MCF 10A (cell line): ENCODE results near the gene IL20RB. TPM values are rescaled to one million over a fixed set of nuclear protein-coding genes. Genes with fewer than 3 reads are reported as not detected.
A peak's percentile ranks its signal among the peaks of the same experiment; 100 is the strongest.
"Not testable (repeated sequence)": the region's sequence is repeated elsewhere in the genome, so short reads cannot be mapped to it uniquely, and the experiment has no call there.

Experiments
- BruUV-seq: library from RNA; stranded (reverse); fragments of 400-500 nt; replicated peaks from 2 replicates; lab custom pipeline; 2021; lab: Mats Ljungman, UMichigan
- CTCF ChIA-PET: fragments of 300-600 bp; sonication (Branson Sonifier 250); formaldehyde crosslinking; extraction: SDS; loops from one replicate; lab custom pipeline; 2021; ENCODE audit warnings: antibody characterized with exemption, inconsistent platforms; lab: Yijun Ruan, JAX
- POLR2A ChIA-PET: fragments of 300-600, 350-650 bp; sonication (Branson Sonifier 250); formaldehyde crosslinking; extraction: SDS; loops from one replicate; lab custom pipeline; 2020; ENCODE audit warnings: antibody characterized with exemption, inconsistent platforms; lab: Yijun Ruan, JAX
- DNase-seq: peaks from one replicate; pipeline ENCODE4 v3.0.0-alpha.2; 2018; ENCODE audit not compliant: unreplicated experiment
- H3K27ac Mint-ChIP-seq: one replicate; pipeline ENCODE4 v1.8.0; 2022; ENCODE audit warnings: mild to moderate bottlenecking, low read depth, mixed read lengths; ENCODE audit not compliant: unreplicated experiment
- H3K27me3 Mint-ChIP-seq: one replicate; pipeline ENCODE4 v1.8.0; 2022; ENCODE audit warnings: mixed read lengths; ENCODE audit not compliant: insufficient read depth, unreplicated experiment
- H3K36me3 Mint-ChIP-seq: one replicate; pipeline ENCODE4 v1.8.0; 2022; ENCODE audit warnings: mild to moderate bottlenecking, moderate library complexity, mixed read lengths; ENCODE audit not compliant: insufficient read depth, unreplicated experiment
- H3K4me1 Mint-ChIP-seq: one replicate; pipeline ENCODE4 v1.8.0; 2022; ENCODE audit warnings: mixed read lengths; ENCODE audit not compliant: insufficient read depth, unreplicated experiment
- H3K4me3 Mint-ChIP-seq: one replicate; pipeline ENCODE4 v1.8.0; 2022; ENCODE audit warnings: mild to moderate bottlenecking, moderate library complexity, mixed read lengths; ENCODE audit not compliant: unreplicated experiment
- H3K9me3 Mint-ChIP-seq: one replicate; pipeline ENCODE4 v1.8.0; 2022; ENCODE audit warnings: mixed read lengths; ENCODE audit not compliant: unreplicated experiment
- CTCF ChIP-seq: fragments of 200-600 bp; IDR thresholded peaks from one replicate; pipeline ENCODE4 v1.8.0; 2022; ENCODE audit warnings: antibody characterized with exemption, mild to moderate bottlenecking; ENCODE audit not compliant: unreplicated experiment
- intact Hi-C: fragments of 100-400 bp; cut with micrococcal nuclease; formaldehyde crosslinking; loops from 2 replicates; pipeline ENCODE4 v1.14.1; 2022
- total RNA-seq: library from RNA; stranded (reverse); gene quantifications from 2 replicates; pipeline ENCODE4 v1.2.3, GENCODE V29; 2022

IL20RB gene
- total RNA-seq, 1 experiment from 2014 or later = 158 TPM

GRCh38 chr3:137000039-137000438, 42.3 kb downstream of the IL20RB start:
- Mint-ChIP-seq H3K9me3 (no peaks in the 10 kb centered on the region), H3K36me3 (peaks cover 96% of the 10 kb centered on the region), H3K4me3 (no peak overlapping the region), H3K4me1 (peaks cover 50% of the 10 kb centered on the region), H3K27me3 (no peaks in the 10 kb centered on the region), H3K27ac (peak overlapping the region; percentile 75)
- ChIA-PET POLR2A (interaction anchor here (0.7 to 1.8 kb wide), 8 partner anchors 10 to 248 kb away, joined by 3 to 15 read pairs (median 4); partner anchors contain the start of genes IL20RB, NCK1 and STAG1), CTCF (interaction anchor here (0.5 to 2.0 kb wide), 4 partner anchors 14 to 247 kb away, joined by 3 to 14 read pairs (median 5); partner anchors contain the start of gene STAG1)
- DNase-seq = no peak
- no peak for TF ChIP-seq CTCF
- BruUV-seq = no TSS peak
- intact Hi-C loops = no loop called here

- H3K27me3 Mint-ChIP-seq, BruUV-seq, H3K9me3 Mint-ChIP-seq, DNase-seq, H3K27ac Mint-ChIP-seq, H3K4me3 Mint-ChIP-seq, intact Hi-C loops: not testable (repeated sequence)
- Mint-ChIP-seq H3K4me1 (peaks cover 30% of the 10 kb centered on the region), H3K36me3 (peaks cover 96% of the 10 kb centered on the region)
- ChIA-PET POLR2A (interaction anchor here (1.0 kb wide), 1 partner anchor 9 kb away, joined by 3 read pairs; no protein-coding TSS in a partner anchor), CTCF (interaction anchor here (0.6 to 2.2 kb wide), 5 partner anchors 9 to 255 kb away, joined by 3 to 5 read pairs (median 3); partner anchors contain the start of gene STAG1)
These were observed 49.6 kb downstream of the IL20RB start for GRCh38 chr3:137007376-137007775.

- CTCF ChIA-PET = interaction anchor here (0.7 kb wide), 1 partner anchor 49 kb away, joined by 3 read pairs; no protein-coding TSS in a partner anchor
- H3K4me3 Mint-ChIP-seq = no peak overlapping the region
- POLR2A ChIA-PET = interaction anchor here (0.9 kb wide), 1 partner anchor 49 kb away, joined by 3 read pairs; no protein-coding TSS in a partner anchor
These were observed 50.3 kb downstream of the IL20RB start for GRCh38 chr3:137008131-137008530.

GRCh38 chr3:137008976-137009375, 51.2 kb downstream of the IL20RB start:
- H3K36me3 Mint-ChIP-seq = peaks cover 95% of the 10 kb centered on the region
- POLR2A ChIA-PET = interaction anchor here (0.7 to 1.5 kb wide), 2 partner anchors 13 to 59 kb away, joined by 3 to 4 read pairs; no protein-coding TSS in a partner anchor
- peaks cover 42% of the 10 kb centered on the region for H3K4me1 Mint-ChIP-seq
- intact Hi-C loops = no loop called here
- H3K9me3 Mint-ChIP-seq = peaks cover 7% of the 10 kb centered on the region
- no peaks in the 10 kb centered on the region for H3K27me3 Mint-ChIP-seq
- no TSS peak for BruUV-seq
- DNase-seq = no peak
- CTCF ChIA-PET = interaction anchor here (0.9 kb wide), 1 partner anchor 58 kb away, joined by 3 read pairs; no protein-coding TSS in a partner anchor
- peak overlapping the region; percentile 11 for H3K27ac Mint-ChIP-seq
- TF ChIP-seq CTCF = no peak
- H3K4me3 Mint-ChIP-seq = no peak overlapping the region

More at GRCh38 chr3:137008131-137008530, 50.3 kb downstream of the IL20RB start:
- Mint-ChIP-seq H3K27me3 (no peaks in the 10 kb centered on the region), H3K9me3 (peaks cover 7% of the 10 kb centered on the region), H3K27ac (no peak overlapping the region), H3K36me3 (peaks cover 95% of the 10 kb centered on the region), H3K4me1 (peaks cover 34% of the 10 kb centered on the region)
- TF ChIP-seq CTCF = no peak
- no TSS peak for BruUV-seq
- no peak for DNase-seq
- intact Hi-C loops = no loop called here
